PFSK-1 (cell line): ENCODE measurements around the gene CTIF.

Experiments
- FOXP2 ChIP-seq: optimal IDR thresholded peaks from 2 replicates; pipeline ENCODE3; 2011; ENCODE audit warnings: borderline replicate concordance, control low read depth, inconsistent platforms; ENCODE audit not compliant: insufficient read depth; ENCODE audit errors: extremely low read length, extremely low read depth
- POLR2AphosphoS5 ChIP-seq: IDR thresholded peaks from 2 replicates; pipeline ENCODE4 v1.6.1; 2012; ENCODE audit warnings: low read depth, mild to moderate bottlenecking, control low read depth, low read length, moderate library complexity
- SIN3A ChIP-seq: IDR thresholded peaks from 2 replicates; pipeline ENCODE4 v1.6.1; 2012; ENCODE audit warnings: mild to moderate bottlenecking, low read length, moderate library complexity, borderline replicate concordance; ENCODE audit not compliant: insufficient read depth
- TAF1 ChIP-seq: IDR thresholded peaks from 2 replicates; pipeline ENCODE4 v1.6.1; 2012; ENCODE audit warnings: low read length, control low read depth, borderline replicate concordance; ENCODE audit not compliant: insufficient read depth
- TF ChIP-seq, protein P1 (sequence below), 2 experiments: IDR thresholded peaks; 2 replicates each; pipeline versions ENCODE4 v1.6.1 to v1.8.0; 2011 to 2012; ENCODE audit warnings: low read depth in 2 of 2, low read length in 2 of 2, control low read depth in 1 of 2, inconsistent platforms in 1 of 2, mild to moderate bottlenecking in 1 of 2, moderate library complexity in 1 of 2; ENCODE audit not compliant: insufficient read depth in 1 of 2

The CTIF gene

DNA sequence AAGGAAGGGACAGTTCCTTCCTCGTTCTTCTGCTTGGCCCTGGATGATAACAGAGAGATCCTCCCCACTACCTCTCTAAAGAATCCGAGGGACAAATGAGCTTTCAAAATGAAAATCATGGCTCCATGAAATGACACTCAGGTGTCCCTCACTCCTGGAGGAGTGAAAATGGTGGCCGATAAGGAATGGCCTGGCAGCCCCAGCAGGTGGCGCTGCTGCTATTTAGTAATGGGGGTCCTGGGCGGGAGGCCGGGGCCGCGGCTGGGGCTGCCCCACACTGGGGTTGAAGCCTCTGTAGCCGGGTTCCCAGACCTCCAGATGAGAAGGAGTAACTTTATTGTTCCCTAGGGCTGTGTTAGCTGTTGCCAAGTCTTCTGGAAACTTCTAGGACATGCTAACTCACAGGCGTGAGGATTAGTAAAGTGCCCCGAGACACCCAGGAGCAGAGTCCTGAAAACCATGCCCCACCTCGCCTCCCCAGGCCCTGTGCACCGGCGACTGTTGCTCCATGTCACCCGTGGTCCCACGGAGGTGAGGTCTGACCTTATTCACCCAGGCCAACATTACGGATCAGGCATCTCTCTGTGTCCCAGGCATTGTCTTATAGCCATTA, 138.0 kb downstream of the CTIF start:
- TF ChIP-seq, protein P1, sequence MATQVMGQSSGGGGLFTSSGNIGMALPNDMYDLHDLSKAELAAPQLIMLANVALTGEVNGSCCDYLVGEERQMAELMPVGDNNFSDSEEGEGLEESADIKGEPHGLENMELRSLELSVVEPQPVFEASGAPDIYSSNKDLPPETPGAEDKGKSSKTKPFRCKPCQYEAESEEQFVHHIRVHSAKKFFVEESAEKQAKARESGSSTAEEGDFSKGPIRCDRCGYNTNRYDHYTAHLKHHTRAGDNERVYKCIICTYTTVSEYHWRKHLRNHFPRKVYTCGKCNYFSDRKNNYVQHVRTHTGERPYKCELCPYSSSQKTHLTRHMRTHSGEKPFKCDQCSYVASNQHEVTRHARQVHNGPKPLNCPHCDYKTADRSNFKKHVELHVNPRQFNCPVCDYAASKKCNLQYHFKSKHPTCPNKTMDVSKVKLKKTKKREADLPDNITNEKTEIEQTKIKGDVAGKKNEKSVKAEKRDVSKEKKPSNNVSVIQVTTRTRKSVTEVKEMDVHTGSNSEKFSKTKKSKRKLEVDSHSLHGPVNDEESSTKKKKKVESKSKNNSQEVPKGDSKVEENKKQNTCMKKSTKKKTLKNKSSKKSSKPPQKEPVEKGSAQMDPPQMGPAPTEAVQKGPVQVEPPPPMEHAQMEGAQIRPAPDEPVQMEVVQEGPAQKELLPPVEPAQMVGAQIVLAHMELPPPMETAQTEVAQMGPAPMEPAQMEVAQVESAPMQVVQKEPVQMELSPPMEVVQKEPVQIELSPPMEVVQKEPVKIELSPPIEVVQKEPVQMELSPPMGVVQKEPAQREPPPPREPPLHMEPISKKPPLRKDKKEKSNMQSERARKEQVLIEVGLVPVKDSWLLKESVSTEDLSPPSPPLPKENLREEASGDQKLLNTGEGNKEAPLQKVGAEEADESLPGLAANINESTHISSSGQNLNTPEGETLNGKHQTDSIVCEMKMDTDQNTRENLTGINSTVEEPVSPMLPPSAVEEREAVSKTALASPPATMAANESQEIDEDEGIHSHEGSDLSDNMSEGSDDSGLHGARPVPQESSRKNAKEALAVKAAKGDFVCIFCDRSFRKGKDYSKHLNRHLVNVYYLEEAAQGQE (IDR thresholded peaks at IDR 0.05; ENCODE audit: insufficient read depth in 1 of 2, low read depth in 2 of 2, low read length in 2 of 2) = no peak
- TF ChIP-seq TAF1 (no peak), SIN3A (no peak), FOXP2 (no peak), POLR2AphosphoS5 (no peak)

DNA sequence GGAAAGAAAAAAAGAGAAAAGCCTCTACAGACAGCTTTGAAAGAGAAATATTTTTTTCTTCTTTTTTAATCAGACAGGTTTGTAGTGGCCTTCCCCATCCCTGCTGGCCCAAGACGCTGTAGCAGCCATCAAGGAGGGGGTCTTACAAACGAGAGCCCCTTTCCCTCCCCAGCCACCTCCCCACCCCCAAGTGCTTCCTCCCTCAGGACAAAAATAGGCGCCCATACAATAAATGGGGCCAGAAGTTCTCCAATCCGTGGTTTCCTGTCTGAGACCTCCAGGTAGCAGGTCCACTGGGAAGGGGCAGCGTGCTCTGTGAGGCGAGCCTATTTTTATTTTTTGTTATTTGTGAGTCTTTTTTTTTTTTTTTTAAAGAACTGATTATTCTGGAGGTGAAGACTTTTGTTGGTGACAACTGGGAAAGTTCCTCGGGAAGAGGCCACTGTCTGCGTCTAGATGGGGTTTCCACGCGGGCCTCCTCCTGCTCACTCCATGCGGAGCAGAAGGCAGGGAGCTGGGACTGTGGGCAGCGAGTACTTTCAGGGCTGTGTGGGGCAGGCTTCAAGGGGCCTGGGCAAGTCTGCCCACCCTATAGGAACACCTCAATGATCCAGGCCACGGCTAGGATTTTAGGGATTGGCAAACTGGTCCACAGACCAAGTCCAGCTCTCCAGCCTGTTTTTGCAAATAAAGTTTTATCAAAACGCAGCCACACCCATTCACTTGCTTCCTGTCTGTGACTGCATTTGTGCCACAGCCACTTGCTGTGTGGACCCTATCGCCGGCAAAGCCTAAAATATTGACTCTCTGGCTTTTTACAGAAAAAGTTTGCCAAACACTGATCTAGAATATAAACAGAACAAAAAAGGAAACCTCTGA, 139.6 kb downstream of the CTIF start:
- TF ChIP-seq, protein P1 (IDR thresholded peaks at IDR 0.05; ENCODE audit: insufficient read depth in 1 of 2, low read depth in 2 of 2, low read length in 2 of 2) = no peak
- TF ChIP-seq POLR2AphosphoS5 (no peak), SIN3A (no peak), TAF1 (no peak), FOXP2 (no peak)

- TF ChIP-seq SIN3A = no peak
- TF ChIP-seq POLR2AphosphoS5 = no peak
- TF ChIP-seq, protein P1 (IDR thresholded peaks at IDR 0.05; ENCODE audit: insufficient read depth in 1 of 2, low read depth in 2 of 2, low read length in 2 of 2) = no peak
- TF ChIP-seq TAF1 = no peak
- no peak for TF ChIP-seq FOXP2
Measured at GRCh38 chr18:48679236-48679635, 140.4 kb downstream of the CTIF start.

- TF ChIP-seq SIN3A = no peak
- TF ChIP-seq, protein P1 (IDR thresholded peaks at IDR 0.05; ENCODE audit: insufficient read depth in 1 of 2, low read depth in 2 of 2, low read length in 2 of 2) = 0 out of 4 replicates have a peak, but pooled peaks of 1 of the 2 experiments have one; percentile 39
Measured at GRCh38 chr18:48680339-48681250, 141.8 kb downstream of the CTIF start.
